ENCODE measurements around the gene AMPH.

Gene AMPH

GRCh38 chr7:38542156-38542555 is 89.0 kb downstream of the AMPH start:
- no peak for DNase-seq (ENCODE audit: low spot score)

- DNase-seq (ENCODE audit: low spot score) = no peak
Observed at GRCh38 chr7:38541440-38541839, 89.7 kb downstream of the AMPH start.

GRCh38 chr7:38539477-38540081 is 91.6 kb downstream of the AMPH start:
- no peak for DNase-seq (ENCODE audit: low spot score)

GRCh38 chr7:38535073-38535472 is 96.1 kb downstream of the AMPH start:
- no peak for DNase-seq (ENCODE audit: low spot score)

- DNase-seq (ENCODE audit: low spot score) = no peak
Observed at GRCh38 chr7:38525857-38526256, 105.3 kb downstream of the AMPH start.

- DNase-seq (ENCODE audit: low spot score) = no peak
Observed at GRCh38 chr7:38524786-38525185, 106.4 kb downstream of the AMPH start.

- no peak for DNase-seq (ENCODE audit: low spot score)
Observed at GRCh38 chr7:38520741-38521140, 110.4 kb downstream of the AMPH start.

- DNase-seq (ENCODE audit: low spot score) = no peak
Observed at GRCh38 chr7:38518541-38518940, 112.6 kb downstream of the AMPH start.

GRCh38 chr7:38512704-38513103 is 118.5 kb downstream of the AMPH start:
- DNase-seq (ENCODE audit: low spot score) = no peak

GRCh38 chr7:38512291-38512690 is 118.9 kb downstream of the AMPH start:
- DNase-seq (ENCODE audit: low spot score) = no peak

GRCh38 chr7:38507384-38507783 is 123.8 kb downstream of the AMPH start:
- no peak for DNase-seq (ENCODE audit: low spot score)

GRCh38 chr7:38506756-38507155 is 124.4 kb downstream of the AMPH start:
- DNase-seq (ENCODE audit: low spot score) = no peak

GRCh38 chr7:38506004-38506403 is 125.2 kb downstream of the AMPH start:
- no peak for DNase-seq (ENCODE audit: low spot score)

GRCh38 chr7:38504684-38505083 is 126.5 kb downstream of the AMPH start:
- DNase-seq (ENCODE audit: low spot score) = no peak

- DNase-seq (ENCODE audit: low spot score) = no peak
Observed at GRCh38 chr7:38502848-38503247, 128.3 kb downstream of the AMPH start.

- no peak for DNase-seq (ENCODE audit: low spot score)
Observed at GRCh38 chr7:38502289-38502688, 128.9 kb downstream of the AMPH start.

GRCh38 chr7:38492010-38492409 is 139.2 kb downstream of the AMPH start:
- DNase-seq (ENCODE audit: low spot score) = no peak

GRCh38 chr7:38482521-38482920 is 148.7 kb downstream of the AMPH start:
- no peak for DNase-seq (ENCODE audit: low spot score)

GRCh38 chr7:38481401-38481800 is 149.8 kb downstream of the AMPH start:
- no peak for DNase-seq (ENCODE audit: low spot score)

GRCh38 chr7:38478404-38478803 is 152.8 kb downstream of the AMPH start:
- DNase-seq (ENCODE audit: low spot score) = no peak

- no peak for DNase-seq (ENCODE audit: low spot score)
Observed at GRCh38 chr7:38477333-38477732, 153.8 kb downstream of the AMPH start.

GRCh38 chr7:38476764-38477163 is 154.4 kb downstream of the AMPH start:
- peak; percentile 76 for DNase-seq (ENCODE audit: low spot score)

GRCh38 chr7:38465956-38466355 is 165.2 kb downstream of the AMPH start:
- DNase-seq (ENCODE audit: low spot score) = no peak
